Loucy (cell line): ENCODE results near the gene DHRSX.

Source experiments
- CTCF ChIP-seq: fragments of 200-600 bp; sonication (generic); conservative IDR thresholded peaks from 2 replicates; pipeline ENCODE4 v1.5.1; 2014; ENCODE audit warnings: mild to moderate bottlenecking, antibody characterized with exemption, low read length
- EZH2phosphoT487 ChIP-seq: fragments of 200-600 bp; IDR thresholded peaks from 2 replicates; pipeline ENCODE4 v1.6.1; 2018; ENCODE audit warnings: antibody characterized with exemption, mild to moderate bottlenecking, moderate library complexity, borderline replicate concordance

DNA sequence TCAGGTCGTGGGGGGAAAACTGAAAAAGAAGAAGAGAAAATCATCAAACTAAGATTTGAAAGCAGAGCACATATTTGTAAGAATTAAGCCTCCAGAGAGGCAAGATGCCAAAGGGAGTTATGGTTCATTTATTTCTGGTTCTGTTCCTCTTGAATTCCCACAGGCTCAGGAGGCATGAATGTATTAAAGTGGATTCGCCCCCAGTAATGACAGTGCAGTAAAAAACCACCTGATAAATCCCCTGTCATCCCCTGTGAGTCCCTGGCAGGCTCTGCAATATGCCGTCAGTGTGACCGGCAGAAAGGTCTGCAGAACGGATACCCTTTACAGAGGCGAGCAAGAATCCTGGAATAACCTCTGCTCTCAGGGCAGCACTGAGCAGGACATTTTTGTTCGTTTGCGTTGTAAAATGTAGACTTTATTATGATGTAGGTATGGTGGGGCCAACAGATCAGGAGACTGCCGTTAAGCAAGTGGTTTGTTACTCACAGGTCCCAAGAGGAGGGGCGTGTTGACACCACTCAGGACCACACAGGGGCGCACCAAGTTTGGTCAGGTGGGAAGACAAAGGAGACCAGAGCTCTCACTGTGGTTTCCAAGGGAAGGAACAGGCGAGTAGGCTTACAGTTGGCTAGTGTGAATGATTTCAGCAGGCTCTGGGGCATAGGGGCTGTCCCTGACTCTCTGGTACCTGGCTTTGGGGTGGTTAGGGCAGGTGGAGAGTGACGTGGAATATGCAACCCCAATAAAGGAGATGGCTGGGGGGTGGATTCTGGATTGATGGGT lies 75.3 kb downstream of the DHRSX start:
- TF ChIP-seq CTCF: no peak
- no peak for TF ChIP-seq EZH2phosphoT487
